PFSK-1 (cell line): ENCODE measurements around the gene SLC25A48.

Experiments
- POLR2AphosphoS5 ChIP-seq: IDR thresholded peaks from 2 replicates; pipeline ENCODE4 v1.6.1; 2012; ENCODE audit warnings: low read depth, mild to moderate bottlenecking, control low read depth, low read length, moderate library complexity
- SIN3A ChIP-seq: IDR thresholded peaks from 2 replicates; pipeline ENCODE4 v1.6.1; 2012; ENCODE audit warnings: mild to moderate bottlenecking, low read length, moderate library complexity, borderline replicate concordance; ENCODE audit not compliant: insufficient read depth
- TF ChIP-seq, protein P1 (sequence below), 2 experiments: IDR thresholded peaks; 2 replicates each; pipeline versions ENCODE4 v1.6.1 to v1.8.0; 2011 to 2012; ENCODE audit warnings: low read depth in 2 of 2, low read length in 2 of 2, control low read depth in 1 of 2, inconsistent platforms in 1 of 2, mild to moderate bottlenecking in 1 of 2, moderate library complexity in 1 of 2; ENCODE audit not compliant: insufficient read depth in 1 of 2

DNA sequence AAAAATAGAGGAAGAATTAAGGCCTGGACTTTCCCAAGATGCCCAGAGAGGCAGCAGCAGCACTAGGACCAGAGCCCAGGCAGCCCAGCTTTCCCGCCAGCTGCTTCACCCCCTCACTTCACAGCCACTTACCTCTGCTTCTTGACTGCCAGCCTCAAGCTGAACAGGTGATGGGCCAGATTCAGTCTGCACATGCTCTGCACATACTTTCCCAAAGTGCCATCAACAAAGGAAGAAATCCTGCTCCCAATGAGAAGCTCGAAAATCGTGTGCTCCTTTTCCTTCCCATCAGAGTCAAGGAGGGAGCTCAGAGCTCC is 4.1 kb upstream of the SLC25A48 start:
- TF ChIP-seq SIN3A (no peak), POLR2AphosphoS5 (no peak)
- TF ChIP-seq, protein P1, sequence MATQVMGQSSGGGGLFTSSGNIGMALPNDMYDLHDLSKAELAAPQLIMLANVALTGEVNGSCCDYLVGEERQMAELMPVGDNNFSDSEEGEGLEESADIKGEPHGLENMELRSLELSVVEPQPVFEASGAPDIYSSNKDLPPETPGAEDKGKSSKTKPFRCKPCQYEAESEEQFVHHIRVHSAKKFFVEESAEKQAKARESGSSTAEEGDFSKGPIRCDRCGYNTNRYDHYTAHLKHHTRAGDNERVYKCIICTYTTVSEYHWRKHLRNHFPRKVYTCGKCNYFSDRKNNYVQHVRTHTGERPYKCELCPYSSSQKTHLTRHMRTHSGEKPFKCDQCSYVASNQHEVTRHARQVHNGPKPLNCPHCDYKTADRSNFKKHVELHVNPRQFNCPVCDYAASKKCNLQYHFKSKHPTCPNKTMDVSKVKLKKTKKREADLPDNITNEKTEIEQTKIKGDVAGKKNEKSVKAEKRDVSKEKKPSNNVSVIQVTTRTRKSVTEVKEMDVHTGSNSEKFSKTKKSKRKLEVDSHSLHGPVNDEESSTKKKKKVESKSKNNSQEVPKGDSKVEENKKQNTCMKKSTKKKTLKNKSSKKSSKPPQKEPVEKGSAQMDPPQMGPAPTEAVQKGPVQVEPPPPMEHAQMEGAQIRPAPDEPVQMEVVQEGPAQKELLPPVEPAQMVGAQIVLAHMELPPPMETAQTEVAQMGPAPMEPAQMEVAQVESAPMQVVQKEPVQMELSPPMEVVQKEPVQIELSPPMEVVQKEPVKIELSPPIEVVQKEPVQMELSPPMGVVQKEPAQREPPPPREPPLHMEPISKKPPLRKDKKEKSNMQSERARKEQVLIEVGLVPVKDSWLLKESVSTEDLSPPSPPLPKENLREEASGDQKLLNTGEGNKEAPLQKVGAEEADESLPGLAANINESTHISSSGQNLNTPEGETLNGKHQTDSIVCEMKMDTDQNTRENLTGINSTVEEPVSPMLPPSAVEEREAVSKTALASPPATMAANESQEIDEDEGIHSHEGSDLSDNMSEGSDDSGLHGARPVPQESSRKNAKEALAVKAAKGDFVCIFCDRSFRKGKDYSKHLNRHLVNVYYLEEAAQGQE (IDR thresholded peaks at IDR 0.05; ENCODE audit: insufficient read depth in 1 of 2, low read depth in 2 of 2, low read length in 2 of 2): no peak
